Keratinocyte (primary cell): ENCODE results near the gene ARHGAP11B.
"Not testable (repeated sequence)": the region's sequence is repeated elsewhere in the genome, so short reads cannot be mapped to it uniquely, and the experiment has no call there.

Experiments used
- CTCF ChIP-seq, 3 experiments: IDR thresholded peaks in 1 of 3; conservative IDR thresholded peaks in 1 of 3; optimal IDR thresholded peaks in 1 of 3; 2 replicates in 2 of 3; 3 replicates in 1 of 3; pipeline versions ENCODE3 to v1.5.1; 2011; ENCODE audit warnings: low read length in 3 of 3, mild to moderate bottlenecking in 3 of 3, moderate library complexity in 2 of 3, control low read depth in 1 of 3, inconsistent platforms in 1 of 3; ENCODE audit not compliant: insufficient read depth in 2 of 3; ENCODE audit errors: extremely low read depth in 1 of 3
- EZH2 ChIP-seq: IDR thresholded peaks from one replicate; pipeline ENCODE4 v1.6.1; 2012; ENCODE audit warnings: inconsistent platforms, mild to moderate bottlenecking, low read length, moderate library complexity

GRCh38 chr15:30598953-30599352, 27.0 kb upstream of the ARHGAP11B start:
- TF ChIP-seq CTCF (optimal IDR thresholded peaks at IDR 0.05 in 1 of 3, IDR thresholded peaks at IDR 0.05 in 1 of 3, conservative IDR thresholded peaks at IDR 0.05 in 1 of 3; ENCODE audit: extremely low read depth in 1 of 3, insufficient read depth in 2 of 3, low read length in 3 of 3); EZH2: not testable (repeated sequence)
